Measurements from ENCODE around the gene PSME2. TPM values are rescaled to one million over a fixed set of nuclear protein-coding genes. Genes with fewer than 3 reads are reported as not detected.

Gene PSME2
- total RNA-seq, 1 experiment from 2014 or later, result 172 TPM

DNA sequence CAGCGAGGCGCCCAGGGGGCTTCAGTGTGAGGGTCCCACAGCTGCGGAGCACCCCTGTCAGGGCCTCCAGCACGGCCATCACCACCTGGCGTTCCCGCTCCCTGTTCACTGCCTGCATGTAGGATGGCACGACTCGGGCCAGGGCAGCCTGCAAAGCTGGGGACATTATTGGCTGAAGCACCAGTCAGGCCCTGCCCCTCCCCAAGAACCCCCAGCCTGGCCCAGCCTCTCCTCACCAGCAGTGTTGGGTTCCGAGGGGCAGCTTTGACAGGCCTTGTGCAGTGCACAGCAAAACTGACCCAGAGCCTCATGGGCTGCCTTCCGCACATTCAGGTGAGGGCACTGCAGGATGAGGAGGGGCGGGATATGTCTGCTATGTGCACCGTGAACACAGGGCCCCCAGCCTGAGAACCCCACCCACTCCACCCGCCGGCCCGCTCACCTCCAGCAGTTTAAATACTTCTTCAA, 36.6 kb upstream of the PSME2 start:
- peaks cover 71% of the 10 kb centered on the region for H3K36me3 ChIP-seq (ENCODE audit: insufficient read depth, low read length, poor library complexity, severe bottlenecking)
- BruUV-seq (replicated peaks), result no TSS peak
- H3K4me3 ChIP-seq (ENCODE audit: low read depth, low read length, poor library complexity, severe bottlenecking), result no peak overlapping the region
- H3K27me3 ChIP-seq (replicated peaks; ENCODE audit: insufficient read depth, low read depth, low read length, poor library complexity), result no peaks in the 10 kb centered on the region
- no peaks in the 10 kb centered on the region for H3K9me3 ChIP-seq (ENCODE audit: low read depth, low read length, poor library complexity, severe bottlenecking)
- intact Hi-C loops (cut with micrococcal nuclease; ENCODE audit: unreplicated experiment), result no loop called here
- ChIA-PET POLR2A (ENCODE audit: low non-redundant PET) (no interaction called here), CTCF (no interaction called here)
- no peak overlapping the region for H3K27ac ChIP-seq (ENCODE audit: low read depth, low read length, poor library complexity, severe bottlenecking)
- no peak for TF ChIP-seq EZH2 (IDR thresholded peaks at IDR 0.05; ENCODE audit: borderline replicate concordance, low read depth, low read length, poor library complexity, severe bottlenecking)
- TF ChIP-seq, protein P1, sequence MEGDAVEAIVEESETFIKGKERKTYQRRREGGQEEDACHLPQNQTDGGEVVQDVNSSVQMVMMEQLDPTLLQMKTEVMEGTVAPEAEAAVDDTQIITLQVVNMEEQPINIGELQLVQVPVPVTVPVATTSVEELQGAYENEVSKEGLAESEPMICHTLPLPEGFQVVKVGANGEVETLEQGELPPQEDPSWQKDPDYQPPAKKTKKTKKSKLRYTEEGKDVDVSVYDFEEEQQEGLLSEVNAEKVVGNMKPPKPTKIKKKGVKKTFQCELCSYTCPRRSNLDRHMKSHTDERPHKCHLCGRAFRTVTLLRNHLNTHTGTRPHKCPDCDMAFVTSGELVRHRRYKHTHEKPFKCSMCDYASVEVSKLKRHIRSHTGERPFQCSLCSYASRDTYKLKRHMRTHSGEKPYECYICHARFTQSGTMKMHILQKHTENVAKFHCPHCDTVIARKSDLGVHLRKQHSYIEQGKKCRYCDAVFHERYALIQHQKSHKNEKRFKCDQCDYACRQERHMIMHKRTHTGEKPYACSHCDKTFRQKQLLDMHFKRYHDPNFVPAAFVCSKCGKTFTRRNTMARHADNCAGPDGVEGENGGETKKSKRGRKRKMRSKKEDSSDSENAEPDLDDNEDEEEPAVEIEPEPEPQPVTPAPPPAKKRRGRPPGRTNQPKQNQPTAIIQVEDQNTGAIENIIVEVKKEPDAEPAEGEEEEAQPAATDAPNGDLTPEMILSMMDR (conservative IDR thresholded peaks at IDR 0.05; ENCODE audit: low read depth, low read length), result no peak
- H3K4me1 ChIP-seq (ENCODE audit: insufficient read depth, low read length, poor library complexity, severe bottlenecking), result peaks cover 5% of the 10 kb centered on the region
- DNase-seq (ENCODE audit: low spot score), result no peak

DNA sequence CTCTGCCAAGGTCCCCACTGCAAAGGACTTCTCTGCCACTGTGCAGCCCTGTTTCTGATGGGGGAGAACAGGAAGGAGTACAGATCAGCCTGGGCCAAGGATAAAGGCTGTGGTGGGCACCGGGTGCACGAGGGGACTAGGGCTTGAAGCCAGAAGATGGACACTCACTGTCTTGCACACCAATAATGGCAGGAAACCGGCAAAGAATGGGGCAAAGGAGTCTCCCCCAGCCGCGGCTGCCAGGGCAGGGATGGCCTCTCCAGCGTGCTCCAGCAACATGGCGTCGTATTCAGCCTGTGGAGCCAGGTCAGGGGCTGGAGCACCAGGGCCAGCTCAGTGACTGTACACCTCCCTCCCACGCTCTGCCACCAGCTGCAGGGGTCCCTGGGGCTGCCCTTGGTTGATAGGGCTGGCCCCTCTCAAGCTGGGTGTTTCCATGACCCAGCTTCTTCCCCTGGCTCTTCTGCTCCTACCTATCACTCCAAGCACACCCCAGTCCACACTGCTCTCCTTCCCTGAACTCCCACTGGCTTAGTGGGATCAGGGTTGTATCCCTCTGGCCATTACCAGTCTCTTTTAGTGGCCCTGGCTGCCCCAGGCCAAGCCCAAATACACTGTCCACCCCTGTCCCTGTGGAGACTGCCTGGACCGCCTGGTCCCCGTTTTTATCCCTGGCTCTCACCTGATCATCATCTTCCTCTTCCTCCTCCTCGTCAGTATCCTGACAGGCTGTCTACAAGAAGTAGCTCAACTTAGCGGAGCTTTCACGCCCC, 35.9 kb upstream of the PSME2 start:
- H3K9me3 ChIP-seq (ENCODE audit: low read depth, low read length, poor library complexity, severe bottlenecking), result no peaks in the 10 kb centered on the region
- no peak for TF ChIP-seq EZH2 (IDR thresholded peaks at IDR 0.05; ENCODE audit: borderline replicate concordance, low read depth, low read length, poor library complexity, severe bottlenecking)
- TF ChIP-seq, protein P1 (conservative IDR thresholded peaks at IDR 0.05; ENCODE audit: low read depth, low read length), result no peak
- ChIA-PET CTCF (interaction anchor here (1.3 kb wide), 1 partner anchor 21 kb away, joined by 4 read pairs; the partner anchor contains the start of gene IRF9), POLR2A (ENCODE audit: low non-redundant PET) (no interaction called here)
- no peaks in the 10 kb centered on the region for H3K4me1 ChIP-seq (ENCODE audit: insufficient read depth, low read length, poor library complexity, severe bottlenecking)
- H3K27ac ChIP-seq (ENCODE audit: low read depth, low read length, poor library complexity, severe bottlenecking), result no peak overlapping the region
- BruUV-seq (replicated peaks), result no TSS peak
- DNase-seq (ENCODE audit: low spot score), result no peak
- H3K36me3 ChIP-seq (ENCODE audit: insufficient read depth, low read length, poor library complexity, severe bottlenecking), result peaks cover 71% of the 10 kb centered on the region
- intact Hi-C loops (cut with micrococcal nuclease; ENCODE audit: unreplicated experiment), result no loop called here
- H3K4me3 ChIP-seq (ENCODE audit: low read depth, low read length, poor library complexity, severe bottlenecking), result no peak overlapping the region
- H3K27me3 ChIP-seq (replicated peaks; ENCODE audit: insufficient read depth, low read depth, low read length, poor library complexity), result no peaks in the 10 kb centered on the region

DNA sequence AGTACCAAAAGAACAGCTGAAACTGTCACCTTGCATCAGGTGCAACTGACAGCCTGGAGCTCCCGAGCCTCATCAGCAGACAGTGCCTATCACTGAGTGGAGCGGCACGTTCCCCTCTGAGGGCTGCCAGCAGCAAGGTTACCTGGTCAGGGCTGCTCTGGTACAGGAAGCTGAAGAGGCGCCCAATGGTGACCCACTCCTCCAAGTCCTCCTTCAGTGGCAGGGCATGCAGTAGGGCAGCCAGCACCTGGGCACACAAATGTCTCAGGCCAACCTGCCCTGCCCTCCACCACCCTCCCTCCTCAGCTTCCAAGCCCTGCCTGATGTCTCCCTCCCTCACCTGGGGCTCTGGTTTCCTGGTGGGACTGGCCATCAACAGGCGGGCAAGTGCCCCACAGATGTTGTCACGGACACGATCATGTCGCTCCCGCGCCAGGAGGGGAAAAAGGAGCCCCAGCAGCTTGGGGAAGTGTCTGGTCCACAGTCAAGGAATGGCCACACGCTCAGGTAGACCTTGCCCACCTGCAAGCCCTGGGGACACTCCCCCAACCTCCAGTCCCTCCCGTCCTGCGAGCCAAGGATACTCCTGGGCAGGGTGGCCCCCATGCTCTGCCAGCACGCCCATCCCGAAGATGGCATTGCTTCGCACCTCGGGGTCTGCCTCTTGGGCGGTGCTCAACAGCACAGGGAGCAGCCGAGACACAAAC, 35.1 kb upstream of the PSME2 start:
- BruUV-seq (replicated peaks), result no TSS peak
- Histone ChIP-seq H3K27me3 (replicated peaks; ENCODE audit: insufficient read depth, low read depth, low read length, poor library complexity) (no peaks in the 10 kb centered on the region), H3K4me3 (ENCODE audit: low read depth, low read length, poor library complexity, severe bottlenecking) (no peak overlapping the region), H3K27ac (ENCODE audit: low read depth, low read length, poor library complexity, severe bottlenecking) (no peak overlapping the region), H3K36me3 (ENCODE audit: insufficient read depth, low read length, poor library complexity, severe bottlenecking) (peaks cover 64% of the 10 kb centered on the region), H3K9me3 (ENCODE audit: low read depth, low read length, poor library complexity, severe bottlenecking) (no peaks in the 10 kb centered on the region), H3K4me1 (ENCODE audit: insufficient read depth, low read length, poor library complexity, severe bottlenecking) (no peaks in the 10 kb centered on the region)
- TF ChIP-seq, protein P1 (conservative IDR thresholded peaks at IDR 0.05; ENCODE audit: low read depth, low read length), result no peak
- no peak for TF ChIP-seq EZH2 (IDR thresholded peaks at IDR 0.05; ENCODE audit: borderline replicate concordance, low read depth, low read length, poor library complexity, severe bottlenecking)
- intact Hi-C loops (cut with micrococcal nuclease; ENCODE audit: unreplicated experiment), result no loop called here
- POLR2A ChIA-PET (ENCODE audit: low non-redundant PET), result no interaction called here
- CTCF ChIA-PET, result interaction anchor here (0.5 to 1.3 kb wide), 2 partner anchors 21 to 882 kb away, joined by 4 to 6 read pairs; partner anchors contain the start of gene IRF9
- no peak for DNase-seq (ENCODE audit: low spot score)

All from A673 (cell line).